ENCODE results near the gene PHYH. TPM values are rescaled to one million over a fixed set of nuclear protein-coding genes. Genes with fewer than 3 reads are reported as not detected.

PHYH gene
- total RNA-seq, 2 experiments from 2014 or later: 14.6 to 16.3 TPM

DNA sequence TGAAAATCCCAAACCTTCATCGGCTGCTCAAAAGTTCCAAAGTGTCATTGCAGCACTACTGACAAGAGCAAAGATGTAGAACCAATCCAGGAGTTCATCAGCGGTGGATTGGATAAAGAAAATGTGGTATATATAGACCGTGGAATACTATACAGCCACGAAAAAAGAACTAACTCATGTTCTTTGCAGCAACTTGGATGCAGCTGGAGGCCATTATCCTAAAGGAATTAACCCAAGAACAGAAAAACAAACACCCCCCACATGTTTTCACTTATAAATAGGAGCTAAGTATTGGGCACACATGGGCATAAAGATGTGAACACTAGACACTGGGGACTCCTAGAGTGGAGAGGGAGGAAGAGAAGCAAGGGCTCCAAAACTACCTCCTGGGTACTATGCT, 31.6 kb downstream of the PHYH start:
- Mint-ChIP-seq H3K4me3 (no peak overlapping the region), H3K9me3 (no peaks in the 10 kb centered on the region), H3K27me3 (peaks cover 7% of the 10 kb centered on the region), H3K27ac (no peak overlapping the region), H3K4me1 (ENCODE audit: low read depth) (peaks cover 8% of the 10 kb centered on the region), H3K36me3 (ENCODE audit: low read depth) (no peaks in the 10 kb centered on the region)
- ChIA-PET CTCF (interaction anchor here (1.1 kb wide), 1 partner anchor 8 kb away, joined by 3 read pairs; no protein-coding TSS in a partner anchor), POLR2A (no interaction called here)
- intact Hi-C loops (cut with micrococcal nuclease): no loop called here
- no peak for DNase-seq
- ATAC-seq: no peak
- TF ChIP-seq, protein P1, sequence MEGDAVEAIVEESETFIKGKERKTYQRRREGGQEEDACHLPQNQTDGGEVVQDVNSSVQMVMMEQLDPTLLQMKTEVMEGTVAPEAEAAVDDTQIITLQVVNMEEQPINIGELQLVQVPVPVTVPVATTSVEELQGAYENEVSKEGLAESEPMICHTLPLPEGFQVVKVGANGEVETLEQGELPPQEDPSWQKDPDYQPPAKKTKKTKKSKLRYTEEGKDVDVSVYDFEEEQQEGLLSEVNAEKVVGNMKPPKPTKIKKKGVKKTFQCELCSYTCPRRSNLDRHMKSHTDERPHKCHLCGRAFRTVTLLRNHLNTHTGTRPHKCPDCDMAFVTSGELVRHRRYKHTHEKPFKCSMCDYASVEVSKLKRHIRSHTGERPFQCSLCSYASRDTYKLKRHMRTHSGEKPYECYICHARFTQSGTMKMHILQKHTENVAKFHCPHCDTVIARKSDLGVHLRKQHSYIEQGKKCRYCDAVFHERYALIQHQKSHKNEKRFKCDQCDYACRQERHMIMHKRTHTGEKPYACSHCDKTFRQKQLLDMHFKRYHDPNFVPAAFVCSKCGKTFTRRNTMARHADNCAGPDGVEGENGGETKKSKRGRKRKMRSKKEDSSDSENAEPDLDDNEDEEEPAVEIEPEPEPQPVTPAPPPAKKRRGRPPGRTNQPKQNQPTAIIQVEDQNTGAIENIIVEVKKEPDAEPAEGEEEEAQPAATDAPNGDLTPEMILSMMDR (IDR thresholded peaks at IDR 0.05): no peak

DNA sequence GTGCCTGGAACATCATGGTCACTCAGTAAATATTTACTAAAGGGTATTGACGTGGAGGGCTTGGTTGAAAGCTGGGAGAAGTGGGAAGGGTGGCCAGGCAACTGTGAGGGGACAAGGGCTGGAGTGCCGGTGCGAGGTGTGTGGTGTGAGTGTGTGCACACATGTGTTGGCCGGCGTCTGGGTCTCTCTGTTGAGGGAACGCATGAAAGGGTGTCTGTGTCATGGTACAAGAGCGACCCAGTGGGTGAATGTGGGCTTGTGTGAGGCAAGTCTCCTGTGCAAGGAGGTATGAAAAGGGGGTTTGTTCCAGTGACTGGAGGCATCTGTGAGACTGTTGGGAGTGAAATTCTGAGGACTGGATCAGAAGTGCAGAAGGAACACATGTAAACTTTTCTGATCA, 36.3 kb downstream of the PHYH start:
- no peak overlapping the region for H3K27ac Mint-ChIP-seq
- intact Hi-C loops (cut with micrococcal nuclease): no loop called here
- DNase-seq (no peak), ATAC-seq (no peak)
- no peak overlapping the region for H3K4me3 Mint-ChIP-seq
- no peaks in the 10 kb centered on the region for H3K9me3 Mint-ChIP-seq
- H3K4me1 Mint-ChIP-seq (ENCODE audit: low read depth): no peaks in the 10 kb centered on the region
- TF ChIP-seq, protein P1 (IDR thresholded peaks at IDR 0.05): no peak
- peaks cover 7% of the 10 kb centered on the region for H3K27me3 Mint-ChIP-seq
- ChIA-PET POLR2A (interaction anchor here (0.6 kb wide), 1 partner anchor 38 kb away, joined by 3 read pairs; no protein-coding TSS in a partner anchor), CTCF (interaction anchor here (1.3 kb wide), 1 partner anchor 9 kb away, joined by 3 read pairs; no protein-coding TSS in a partner anchor)
- no peaks in the 10 kb centered on the region for H3K36me3 Mint-ChIP-seq (ENCODE audit: low read depth)

DNA sequence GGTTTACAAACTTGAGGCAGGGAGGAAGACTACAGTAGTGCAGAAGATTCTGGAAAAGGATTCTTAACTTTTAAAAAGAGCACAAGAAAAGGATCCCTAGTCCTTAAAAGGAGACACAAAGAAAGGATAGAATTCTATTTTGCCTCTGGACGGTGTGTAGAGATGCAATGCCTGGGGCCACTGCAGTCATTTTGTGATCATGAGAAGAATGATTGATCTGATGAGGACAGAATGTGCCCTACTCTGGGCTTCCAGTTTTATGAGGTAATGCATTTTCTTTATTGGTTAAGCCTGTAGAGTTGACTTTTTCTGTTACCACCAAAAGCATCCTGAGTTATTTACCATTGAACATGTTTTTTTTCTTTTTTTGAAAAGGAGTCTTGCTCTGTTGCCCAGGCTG, 37.4 kb downstream of the PHYH start:
- no peak overlapping the region for H3K4me3 Mint-ChIP-seq
- POLR2A ChIA-PET: no interaction called here
- H3K36me3 Mint-ChIP-seq (ENCODE audit: low read depth): no peaks in the 10 kb centered on the region
- no peak for DNase-seq
- CTCF ChIA-PET: no interaction called here
- H3K27me3 Mint-ChIP-seq: peaks cover 7% of the 10 kb centered on the region
- no peak for ATAC-seq
- no peak overlapping the region for H3K27ac Mint-ChIP-seq
- TF ChIP-seq, protein P1 (IDR thresholded peaks at IDR 0.05): no peak
- no peaks in the 10 kb centered on the region for H3K9me3 Mint-ChIP-seq
- intact Hi-C loops (cut with micrococcal nuclease): no loop called here
- H3K4me1 Mint-ChIP-seq (ENCODE audit: low read depth): no peaks in the 10 kb centered on the region

DNA sequence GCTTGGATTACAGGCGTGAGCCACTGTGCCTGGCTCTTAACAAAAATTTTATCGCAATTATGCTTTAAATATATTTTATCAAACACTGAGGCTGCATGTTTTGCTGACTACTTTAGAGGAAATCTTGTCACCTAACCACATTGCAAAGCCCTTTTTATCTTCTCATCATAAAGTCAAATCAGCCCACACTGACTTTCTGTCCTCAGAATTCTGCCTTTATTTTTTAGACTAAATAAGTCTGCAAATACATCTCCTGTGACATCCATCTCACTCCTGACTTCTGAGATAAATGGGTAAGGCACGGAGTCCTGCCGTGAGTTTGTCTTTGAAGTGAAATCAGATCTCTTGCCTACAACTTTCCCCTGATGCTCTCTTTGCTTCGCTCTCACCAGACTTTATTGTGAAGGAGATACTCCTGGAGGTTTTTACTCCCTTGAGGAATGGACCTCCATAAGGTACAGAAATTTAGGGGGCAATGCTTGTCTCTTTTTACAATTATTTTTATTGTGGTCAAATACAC, 42.2 kb downstream of the PHYH start:
- ChIA-PET CTCF (no interaction called here), POLR2A (no interaction called here)
- no peak overlapping the region for H3K27ac Mint-ChIP-seq
- DNase-seq (no peak), ATAC-seq (no peak)
- H3K4me3 Mint-ChIP-seq: no peak overlapping the region
- H3K36me3 Mint-ChIP-seq (ENCODE audit: low read depth): no peaks in the 10 kb centered on the region
- no peaks in the 10 kb centered on the region for H3K27me3 Mint-ChIP-seq
- TF ChIP-seq, protein P1 (IDR thresholded peaks at IDR 0.05): no peak
- intact Hi-C loops (cut with micrococcal nuclease): no loop called here
- H3K9me3 Mint-ChIP-seq: no peaks in the 10 kb centered on the region
- H3K4me1 Mint-ChIP-seq (ENCODE audit: low read depth): no peaks in the 10 kb centered on the region

DNA sequence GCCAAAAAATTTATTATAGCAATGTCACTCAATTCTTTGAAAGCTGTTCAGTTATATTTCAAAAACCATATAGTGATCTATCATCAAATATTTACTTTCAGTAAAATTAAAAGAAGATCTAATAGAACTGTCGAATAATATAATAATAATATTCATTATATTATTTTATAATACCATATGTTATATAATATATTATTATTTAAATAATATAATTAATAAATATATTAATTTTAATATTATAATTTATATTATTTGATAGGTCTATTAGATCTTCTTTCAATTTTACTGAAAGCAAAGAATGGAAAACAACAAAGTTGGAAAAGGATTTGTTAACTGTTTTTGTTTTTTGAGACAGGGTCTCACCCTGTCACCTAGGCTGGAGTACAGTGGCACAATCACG, 43.2 kb downstream of the PHYH start:
- Mint-ChIP-seq H3K36me3 (ENCODE audit: low read depth) (no peaks in the 10 kb centered on the region), H3K4me3 (no peak overlapping the region), H3K27ac (no peak overlapping the region), H3K4me1 (ENCODE audit: low read depth) (no peaks in the 10 kb centered on the region), H3K27me3 (no peaks in the 10 kb centered on the region), H3K9me3 (no peaks in the 10 kb centered on the region)
- POLR2A ChIA-PET: no interaction called here
- intact Hi-C loops (cut with micrococcal nuclease): no loop called here
- CTCF ChIA-PET: no interaction called here
- ATAC-seq: no peak
- TF ChIP-seq, protein P1 (IDR thresholded peaks at IDR 0.05): no peak
- DNase-seq: no peak

All from activated CD8-positive, alpha-beta T cell treated with anti-CD3 and anti-CD28 coated beads for 36 hours (primary cell).